Natural killer cell (primary cell): ENCODE results near the gene DST. TPM values are rescaled to one million over a fixed set of nuclear protein-coding genes. Genes with fewer than 3 reads are reported as not detected.

Source experiments
- ATAC-seq, 3 donors: fragments of 150-1000 bp in 2 of 3; fragments of 200-7000 bp in 1 of 3; cut with Tn5 transposase; 1 replicate in 1 of 3; 2 replicates in 2 of 3; pipeline ENCODE4 v1.10.0; 2021; ENCODE audit warnings: mild to moderate bottlenecking in 2 of 3, moderate library complexity in 2 of 3
- DNase-seq, 2 donors: peaks; one replicate each; pipeline versions ENCODE4 v3.0.0 to v3.0.0-alpha.2; 2013 to 2021; ENCODE audit warnings: mixed read lengths in 1 of 2
- H3K27ac ChIP-seq: one replicate; pipeline ENCODE4 v1.5.1; 2013; ENCODE audit warnings: mild to moderate bottlenecking, low read length
- H3K27me3 ChIP-seq: one replicate; pipeline ENCODE4 v1.6.1; 2013; ENCODE audit warnings: low read length; ENCODE audit not compliant: control insufficient read depth, insufficient read depth
- H3K36me3 ChIP-seq: one replicate; pipeline ENCODE4 v1.6.1; 2013; ENCODE audit warnings: low read length; ENCODE audit not compliant: control insufficient read depth, insufficient read depth
- H3K4me1 ChIP-seq: one replicate; pipeline ENCODE4 v1.6.1; 2013; ENCODE audit warnings: low read length; ENCODE audit not compliant: control insufficient read depth, insufficient read depth
- H3K4me3 ChIP-seq: one replicate; pipeline ENCODE4 v1.5.1; 2013; ENCODE audit warnings: low read length
- H3K9me3 ChIP-seq: one replicate; pipeline ENCODE4 v1.6.1; 2013; ENCODE audit warnings: low read length; ENCODE audit not compliant: control insufficient read depth, insufficient read depth
- H3K27ac Mint-ChIP-seq, 2 donors: one replicate each; pipeline ENCODE4 v1.8.0; 2022; ENCODE audit warnings: mild to moderate bottlenecking in 2 of 2, mixed read lengths in 2 of 2, moderate library complexity in 1 of 2
- H3K27me3 Mint-ChIP-seq, 2 donors: one replicate each; pipeline ENCODE4 v1.8.0; 2022; ENCODE audit warnings: low read depth in 2 of 2, mixed read lengths in 2 of 2
- H3K36me3 Mint-ChIP-seq: one replicate; pipeline ENCODE4 v1.8.0; 2022; ENCODE audit warnings: mixed read lengths
- H3K4me1 Mint-ChIP-seq, 2 donors: one replicate each; pipeline ENCODE4 v1.8.0; 2022; ENCODE audit warnings: mixed read lengths in 2 of 2
- H3K4me3 Mint-ChIP-seq: one replicate; pipeline ENCODE4 v1.8.0; 2022; ENCODE audit warnings: mild to moderate bottlenecking, moderate library complexity, mixed read lengths
- H3K9me3 Mint-ChIP-seq, 2 donors: one replicate each; pipeline ENCODE4 v1.8.0; 2022; ENCODE audit warnings: mixed read lengths in 2 of 2
- WGBS: methylation state at CpG from one replicate; pipeline ENCODE4 v1.1.7; 2013; ENCODE audit warnings: missing lambda C conversion rate; ENCODE audit not compliant: insufficient coverage; 5-methylcytosine and 5-hydroxymethylcytosine counted together
- intact Hi-C: fragments of 100-400 bp; cut with micrococcal nuclease; formaldehyde crosslinking; loops from one replicate; pipeline ENCODE4 v1.14.2; 2022
- total RNA-seq, 4 donors: library from RNA; stranded (reverse); fragments of 120-200 nt in 1 of 4; gene quantifications; one replicate each; pipeline versions ENCODE4 v1.2.3 to v1.2.4, GENCODE V29; 2013 to 2022
- TF ChIP-seq, protein P1 (sequence below): fragments of 200-600 bp; IDR thresholded peaks from one replicate; pipeline ENCODE4 v1.8.0; 2022; ENCODE audit warnings: antibody characterized with exemption

DST gene
- total RNA-seq, 3 donors from 2014 or later (not counting 1 experiment from before 2014, with no cell fraction given) = 5.6 to 14.7 (median 8.9) TPM

GRCh38 chr6:56482525-56482924, 160.2 kb downstream of the DST start:
- H3K9me3 ChIP-seq = no peaks in the 10 kb centered on the region
- H3K36me3 ChIP-seq = no peaks in the 10 kb centered on the region
- TF ChIP-seq, protein P1, sequence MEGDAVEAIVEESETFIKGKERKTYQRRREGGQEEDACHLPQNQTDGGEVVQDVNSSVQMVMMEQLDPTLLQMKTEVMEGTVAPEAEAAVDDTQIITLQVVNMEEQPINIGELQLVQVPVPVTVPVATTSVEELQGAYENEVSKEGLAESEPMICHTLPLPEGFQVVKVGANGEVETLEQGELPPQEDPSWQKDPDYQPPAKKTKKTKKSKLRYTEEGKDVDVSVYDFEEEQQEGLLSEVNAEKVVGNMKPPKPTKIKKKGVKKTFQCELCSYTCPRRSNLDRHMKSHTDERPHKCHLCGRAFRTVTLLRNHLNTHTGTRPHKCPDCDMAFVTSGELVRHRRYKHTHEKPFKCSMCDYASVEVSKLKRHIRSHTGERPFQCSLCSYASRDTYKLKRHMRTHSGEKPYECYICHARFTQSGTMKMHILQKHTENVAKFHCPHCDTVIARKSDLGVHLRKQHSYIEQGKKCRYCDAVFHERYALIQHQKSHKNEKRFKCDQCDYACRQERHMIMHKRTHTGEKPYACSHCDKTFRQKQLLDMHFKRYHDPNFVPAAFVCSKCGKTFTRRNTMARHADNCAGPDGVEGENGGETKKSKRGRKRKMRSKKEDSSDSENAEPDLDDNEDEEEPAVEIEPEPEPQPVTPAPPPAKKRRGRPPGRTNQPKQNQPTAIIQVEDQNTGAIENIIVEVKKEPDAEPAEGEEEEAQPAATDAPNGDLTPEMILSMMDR = no peak
- intact Hi-C loops = no loop called here
- H3K27ac ChIP-seq = no peak overlapping the region
- Mint-ChIP-seq H3K9me3 (peaks cover 2 to 3% of the 10 kb centered on the region in 2 donors), H3K4me1 (no peaks in the 10 kb centered on the region), H3K27ac (no peak overlapping the region), H3K4me3 (no peak overlapping the region), H3K27me3 (no peaks in the 10 kb centered on the region), H3K36me3 (no peaks in the 10 kb centered on the region)
- H3K27me3 ChIP-seq = no peaks in the 10 kb centered on the region
- DNase-seq (no peak), ATAC-seq (no peak)
- H3K4me1 ChIP-seq = no peaks in the 10 kb centered on the region
- H3K4me3 ChIP-seq = no peak overlapping the region
- WGBS = 94% methylated on average over 8 of the region's 8 CpGs

GRCh38 chr6:56481957-56482356, 160.7 kb downstream of the DST start:
- DNase-seq = no peak
- TF ChIP-seq, protein P1 = no peak
- H3K27me3 Mint-ChIP-seq = no peaks in the 10 kb centered on the region
- Histone ChIP-seq H3K9me3 (no peaks in the 10 kb centered on the region), H3K27ac (no peak overlapping the region), H3K4me3 (no peak overlapping the region), H3K27me3 (no peaks in the 10 kb centered on the region), H3K4me1 (no peaks in the 10 kb centered on the region), H3K36me3 (no peaks in the 10 kb centered on the region)
- peaks cover 2 to 3% of the 10 kb centered on the region in 2 donors for H3K9me3 Mint-ChIP-seq
- ATAC-seq = no peak
- no peaks in the 10 kb centered on the region for H3K36me3 Mint-ChIP-seq
- no peak overlapping the region for H3K4me3 Mint-ChIP-seq
- no peak overlapping the region for H3K27ac Mint-ChIP-seq
- intact Hi-C loops = no loop called here
- no peaks in the 10 kb centered on the region for H3K4me1 Mint-ChIP-seq
- WGBS = 96% methylated on average over 5 of the region's 5 CpGs

- no peaks in the 10 kb centered on the region for H3K4me1 Mint-ChIP-seq
- intact Hi-C loops = no loop called here
- H3K9me3 ChIP-seq = no peaks in the 10 kb centered on the region
These were observed 161.9 kb downstream of the DST start for GRCh38 chr6:56480654-56481337.

More at GRCh38 chr6:56480654-56481337, 161.9 kb downstream of the DST start:
- WGBS = 100% methylated on average over 1 of the region's 4 CpGs
- Histone ChIP-seq H3K4me1 (no peaks in the 10 kb centered on the region), H3K27ac (no peak overlapping the region), H3K36me3 (no peaks in the 10 kb centered on the region), H3K27me3 (no peaks in the 10 kb centered on the region), H3K4me3 (no peak overlapping the region)
- H3K27ac Mint-ChIP-seq = no peak overlapping the region
- TF ChIP-seq, protein P1 = no peak
- no peaks in the 10 kb centered on the region for H3K27me3 Mint-ChIP-seq
- no peak for ATAC-seq
- H3K36me3 Mint-ChIP-seq = no peaks in the 10 kb centered on the region
- DNase-seq = no peak
- H3K9me3 Mint-ChIP-seq = peaks cover 2 to 3% of the 10 kb centered on the region in 2 donors
- H3K4me3 Mint-ChIP-seq = no peak overlapping the region
